HepG2 (cell line): ENCODE measurements around the gene MPP3. TPM values are rescaled to one million over a fixed set of nuclear protein-coding genes. Genes with fewer than 3 reads are reported as not detected.

Experiments used
- ATAC-seq: fragments of 200-7000 bp; cut with Tn5 transposase; 3 replicates; pipeline ENCODE4 v1.9.1; 2020; ENCODE audit warnings: mild to moderate bottlenecking, moderate library complexity
- BruUV-seq: library from RNA; stranded (reverse); fragments of 400-500 nt; replicated peaks from 2 replicates; lab custom pipeline; 2021; lab: Mats Ljungman, UMichigan
- CTCF ChIA-PET: fragments of 300-600 bp; formaldehyde crosslinking; extraction: SDS; loops from one replicate; lab custom pipeline; 2021; ENCODE audit warnings: low total read pairs, inconsistent platforms, low intra/inter-chr PET ratio; lab: Yijun Ruan, JAX
- POLR2A ChIA-PET: fragments of 350-600 bp; sonication (Branson Sonifier 250); formaldehyde crosslinking; loops from one replicate; lab custom pipeline; 2020; ENCODE audit warnings: antibody characterized with exemption, inconsistent platforms; lab: Yijun Ruan, JAX
- DNase-seq: peaks from one replicate; pipeline ENCODE4 v3.0.0-alpha.2; 2015; ENCODE audit warnings: low spot score
- FAIRE-seq: peaks from 3 replicates; lab custom pipeline; 2011; peaks lifted over from hg19 to GRCh38; lab: Jason Lieb, UNC
- H2AFZ ChIP-seq: one replicate; pipeline ENCODE4 v1.6.1; 2011; ENCODE audit warnings: low read length, inconsistent platforms
- H3K27ac ChIP-seq: fragments of 300-600 bp; 3 replicates; pipeline ENCODE4 v1.8.0; 2011; ENCODE audit warnings: mixed run types, mild to moderate bottlenecking, mixed read lengths, low read length, inconsistent platforms; ENCODE audit not compliant: insufficient read depth; ENCODE audit errors: extremely low read length
- H3K27me3 ChIP-seq, 2 experiments: fragments of 200-600 bp in 1 of 2; 2 replicates in 1 of 2; 3 replicates in 1 of 2; pipeline versions ENCODE4 v1.6.0 to v1.8.0; 2011; ENCODE audit warnings: low read length in 2 of 2, mild to moderate bottlenecking in 2 of 2, moderate library complexity in 2 of 2, inconsistent platforms in 1 of 2; ENCODE audit not compliant: insufficient read depth in 2 of 2, control insufficient read depth in 1 of 2
- H3K36me3 ChIP-seq, 2 experiments: fragments of 200-600 bp in 1 of 2; replicated peaks in 1 of 2; 2 replicates in 1 of 2; 3 replicates in 1 of 2; pipeline versions ENCODE4 v1.5.1 to v1.8.0; 2011; ENCODE audit warnings: low read length in 2 of 2, inconsistent platforms in 1 of 2; ENCODE audit not compliant: insufficient read depth in 2 of 2, control insufficient read depth in 1 of 2
- H3K4me1 ChIP-seq: 2 replicates; pipeline ENCODE4 v1.5.1; 2012; ENCODE audit warnings: low read length, inconsistent platforms; ENCODE audit not compliant: insufficient read depth
- H3K4me2 ChIP-seq: 2 replicates; pipeline ENCODE4 v1.6.0; 2011; ENCODE audit warnings: low read depth, low read length, inconsistent platforms
- H3K4me3 ChIP-seq, 3 experiments: fragments of 200-600 bp in 1 of 3; sonication (generic), shearing (Covaris generic) in 1 of 3; replicated peaks in 1 of 3; 2 replicates each; pipeline ENCODE4 v1.5.1; 2011 to 2016; ENCODE audit warnings: low read length in 3 of 3, inconsistent platforms in 2 of 3, low read depth in 2 of 3, mild to moderate bottlenecking in 2 of 3, control low read depth in 1 of 3, mixed read lengths in 1 of 3; ENCODE audit not compliant: insufficient read depth in 1 of 3
- H3K79me2 ChIP-seq: one replicate; pipeline ENCODE4 v1.6.1; 2011; ENCODE audit warnings: low read length, inconsistent platforms; ENCODE audit not compliant: insufficient read depth
- H3K9ac ChIP-seq: 2 replicates; pipeline ENCODE4 v1.6.0; 2011; ENCODE audit warnings: mild to moderate bottlenecking, low read depth, low read length, inconsistent platforms; ENCODE audit not compliant: insufficient read depth
- H3K9me3 ChIP-seq: 2 replicates; pipeline ENCODE4 v1.5.1; 2012; ENCODE audit warnings: mild to moderate bottlenecking, low read length
- H4K20me1 ChIP-seq: 2 replicates; pipeline ENCODE4 v1.6.0; 2011; ENCODE audit warnings: inconsistent platforms, mild to moderate bottlenecking, low read length, moderate library complexity; ENCODE audit not compliant: insufficient read depth
- HDAC6 ChIP-seq: fragments of 200-600 bp; sonication (generic); IDR thresholded peaks from 2 replicates; pipeline ENCODE4 v1.7.0; 2017; ENCODE audit warnings: mild to moderate bottlenecking, antibody characterized with exemption, low read length, low read depth
- HMGXB4 ChIP-seq, 2 experiments: sonication (generic) in 1 of 2; formaldehyde crosslinking in 1 of 2; IDR thresholded peaks; 2 replicates each; pipeline versions ENCODE4 v1.4.0 to v1.6.1; 2018 to 2020; ENCODE audit warnings: missing genetic modification reagents in 2 of 2, borderline replicate concordance in 1 of 2, low read depth in 1 of 2, mild to moderate bottlenecking in 1 of 2, missing biosample characterization in 1 of 2
- HOXA7 ChIP-seq: sonication (generic); formaldehyde crosslinking; IDR thresholded peaks from 2 replicates; pipeline ENCODE4 v1.8.1; 2022; ENCODE audit warnings: mild to moderate bottlenecking, missing genetic modification reagents, moderate library complexity
- JUND ChIP-seq: sonication (generic); formaldehyde crosslinking; IDR thresholded peaks from 2 replicates; pipeline ENCODE4 v1.8.0; 2022; ENCODE audit warnings: mild to moderate bottlenecking, missing genetic modification reagents
- KLF11 ChIP-seq: IDR thresholded peaks from 2 replicates; pipeline ENCODE4 v1.6.1; 2016; ENCODE audit warnings: missing compliant biosample characterization
- NFATC3 ChIP-seq: sonication (generic); formaldehyde crosslinking; IDR thresholded peaks from 2 replicates; pipeline ENCODE4 v1.5.1; 2020; ENCODE audit warnings: mild to moderate bottlenecking, missing genetic modification reagents
- PCBP1 ChIP-seq: fragments of 200-400 bp; formaldehyde crosslinking; IDR thresholded peaks from 2 replicates; pipeline ENCODE4 v1.6.1; 2017; ENCODE audit warnings: mild to moderate bottlenecking, low read depth, low read length, borderline replicate concordance
- PHF20 ChIP-seq: sonication (generic); formaldehyde crosslinking; IDR thresholded peaks from 2 replicates; pipeline ENCODE4 v1.5.0; 2020; ENCODE audit warnings: mild to moderate bottlenecking, missing genetic modification reagents
- TAF15 ChIP-seq: fragments of 200-400 bp; formaldehyde crosslinking; IDR thresholded peaks from one replicate; pipeline ENCODE4 v1.6.1; 2018; ENCODE audit warnings: mild to moderate bottlenecking, low read depth, low read length; ENCODE audit not compliant: poor library complexity, severe bottlenecking
- TSC22D2 ChIP-seq: sonication (generic); formaldehyde crosslinking; IDR thresholded peaks from 2 replicates; pipeline ENCODE4 v1.5.1; 2020; ENCODE audit warnings: missing genetic modification reagents, mild to moderate bottlenecking, borderline replicate concordance
- ZBTB38 ChIP-seq: sonication (generic); formaldehyde crosslinking; IDR thresholded peaks from 2 replicates; pipeline ENCODE4 v1.5.1; 2020; ENCODE audit warnings: mild to moderate bottlenecking, missing genetic modification reagents
- ZNF143 ChIP-seq: sonication (generic); formaldehyde crosslinking; IDR thresholded peaks from 2 replicates; pipeline ENCODE4 v1.4.0; 2020; ENCODE audit warnings: missing genetic modification reagents
- ZNF558 ChIP-seq: sonication (generic); formaldehyde crosslinking; IDR thresholded peaks from 2 replicates; pipeline ENCODE4 v1.9.0; 2022; ENCODE audit warnings: mild to moderate bottlenecking, missing genetic modification reagents, borderline replicate concordance
- ZNF564 ChIP-seq: sonication (generic); formaldehyde crosslinking; IDR thresholded peaks from 2 replicates; pipeline ENCODE4 v1.8.1; 2023; ENCODE audit warnings: mild to moderate bottlenecking, missing genetic modification reagents
- ZNF75D ChIP-seq: sonication (generic); formaldehyde crosslinking; IDR thresholded peaks from 2 replicates; pipeline ENCODE4 v1.8.1; 2023; ENCODE audit warnings: missing genetic modification reagents, mild to moderate bottlenecking, borderline replicate concordance
- WGBS: methylation state at CpG from one replicate; pipeline ENCODE4 v1.1.6; 2017; ENCODE audit warnings: low lambda C conversion rate; 5-methylcytosine and 5-hydroxymethylcytosine counted together
- in situ Hi-C: cut with HindIII; loops from 2 replicates; pipeline ENCODE4 v1.10.0; 2017; ENCODE audit warnings: low pct_unique_long_range_greater_than_20kb; ENCODE audit not compliant: extremely low pct_ligation_motif_present
- intact Hi-C: fragments of 100-400 bp; cut with micrococcal nuclease; formaldehyde crosslinking; loops from one replicate; pipeline ENCODE4 v1.10.0; 2022; ENCODE audit not compliant: unreplicated experiment
- polyA plus RNA-seq, 8 experiments: library from polyadenylated mRNA; depleted of rRNA in 3 of 8; stranded (reverse) in 7 of 8; unstranded in 1 of 8; fragments of >200 nt; fragmentation: Illumina TruSeq in 4 of 8; extraction: Trizol in 4 of 8; gene quantifications; 2 replicates each; pipeline versions ENCODE4 v1.2.1 to v1.2.3, GENCODE V29; 2011 to 2016; ENCODE audit warnings: low read depth in 4 of 8, missing spikeins in 1 of 8, mixed read lengths in 1 of 8; ENCODE audit not compliant: insufficient read depth in 1 of 8
- total RNA-seq, 5 experiments: library from RNA; depleted of rRNA; stranded (reverse); fragments of >200 nt; fragmentation: Illumina TruSeq; extraction: Trizol; gene quantifications; 2 replicates each; pipeline ENCODE4 v1.2.3, GENCODE V29; 2016; ENCODE audit warnings: low read depth in 1 of 5
- TF ChIP-seq, protein P1 (sequence below): sonication (generic); formaldehyde crosslinking; IDR thresholded peaks from 2 replicates; pipeline ENCODE4 v1.9.0; 2022; ENCODE audit warnings: missing genetic modification reagents, mild to moderate bottlenecking, borderline replicate concordance

The MPP3 gene
- total and polyA plus RNA-seq, 2 of the 13 experiments (the other 11 are each of a cell fraction or from before 2014, with no cell fraction given), result 0.91 to 1.8 TPM

GRCh38 chr17:43829738-43830137, 3.2 kb downstream of the MPP3 start:
- in situ Hi-C loops (no loop called here), intact Hi-C loops (no loop called here)
- no peaks in the 10 kb centered on the region; a peak in 1 of 5 replicates for H3K36me3 ChIP-seq
- no peak overlapping the region for H3K4me3 ChIP-seq
- no peaks in the 10 kb centered on the region for H3K9me3 ChIP-seq
- DNase-seq (no peak), ATAC-seq (no peak), FAIRE-seq (no peak)
- WGBS, result 91% methylated on average over 12 of the region's 14 CpGs
- no peak for TF ChIP-seq ZNF564 (CRISPR knock-in tag)
- ChIA-PET CTCF (no interaction called here), POLR2A (no interaction called here)
- no peaks in the 10 kb centered on the region for H3K79me2 ChIP-seq
- H3K9ac ChIP-seq, result no peak overlapping the region
- no peak overlapping the region for H3K4me2 ChIP-seq
- peaks cover 21% of the 10 kb centered on the region for H3K4me1 ChIP-seq
- peaks cover 3 to 35% of the 10 kb centered on the region in 2 experiments; a peak in 4 of 5 replicates for H3K27me3 ChIP-seq
- no peak overlapping the region for H2AFZ ChIP-seq
- BruUV-seq, result no TSS peak
- no peak overlapping the region for H3K27ac ChIP-seq
- no peaks in the 10 kb centered on the region for H4K20me1 ChIP-seq

- DNase-seq (no peak), ATAC-seq (no peak), FAIRE-seq (no peak)
- Histone ChIP-seq H3K27ac (no peak overlapping the region), H3K27me3 (peaks cover 1 to 19% of the 10 kb centered on the region in 2 experiments; a peak in 3 of 5 replicates), H3K9ac (no peak overlapping the region), H3K9me3 (no peaks in the 10 kb centered on the region), H4K20me1 (no peaks in the 10 kb centered on the region), H3K4me2 (no peak overlapping the region), H3K4me1 (peaks cover 13% of the 10 kb centered on the region), H2AFZ (no peak overlapping the region), H3K36me3 (no peaks in the 10 kb centered on the region; a peak in 1 of 5 replicates), H3K4me3 (no peak overlapping the region), H3K79me2 (no peaks in the 10 kb centered on the region)
- in situ Hi-C loops (no loop called here), intact Hi-C loops (no loop called here)
- no TSS peak for BruUV-seq
- 90% methylated on average over 9 of the region's 9 CpGs for WGBS
- POLR2A ChIA-PET, result no interaction called here
- CTCF ChIA-PET, result no interaction called here
- no peak for TF ChIP-seq PHF20 (CRISPR knock-in tag)
- TF ChIP-seq TSC22D2, result no peak
- TF ChIP-seq JUND (CRISPR knock-in tag), result no peak
- TF ChIP-seq ZBTB38, result no peak
- TF ChIP-seq HDAC6, result no peak
- TF ChIP-seq, protein P1, sequence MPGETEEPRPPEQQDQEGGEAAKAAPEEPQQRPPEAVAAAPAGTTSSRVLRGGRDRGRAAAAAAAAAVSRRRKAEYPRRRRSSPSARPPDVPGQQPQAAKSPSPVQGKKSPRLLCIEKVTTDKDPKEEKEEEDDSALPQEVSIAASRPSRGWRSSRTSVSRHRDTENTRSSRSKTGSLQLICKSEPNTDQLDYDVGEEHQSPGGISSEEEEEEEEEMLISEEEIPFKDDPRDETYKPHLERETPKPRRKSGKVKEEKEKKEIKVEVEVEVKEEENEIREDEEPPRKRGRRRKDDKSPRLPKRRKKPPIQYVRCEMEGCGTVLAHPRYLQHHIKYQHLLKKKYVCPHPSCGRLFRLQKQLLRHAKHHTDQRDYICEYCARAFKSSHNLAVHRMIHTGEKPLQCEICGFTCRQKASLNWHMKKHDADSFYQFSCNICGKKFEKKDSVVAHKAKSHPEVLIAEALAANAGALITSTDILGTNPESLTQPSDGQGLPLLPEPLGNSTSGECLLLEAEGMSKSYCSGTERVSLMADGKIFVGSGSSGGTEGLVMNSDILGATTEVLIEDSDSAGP (CRISPR knock-in tag), result no peak
- no peak for TF ChIP-seq HOXA7
- no peak for TF ChIP-seq PCBP1
- TF ChIP-seq TAF15, result no peak
- no peak for TF ChIP-seq ZNF143 (CRISPR knock-in tag)
- TF ChIP-seq ZNF75D, result no peak
- no peak for TF ChIP-seq KLF11 (CRISPR knock-in tag)
- TF ChIP-seq ZNF558 (CRISPR knock-in tag), result no peak
- no peak for TF ChIP-seq HMGXB4 (CRISPR knock-in tag; IDR thresholded peaks at IDR 0.05; ENCODE audit: borderline replicate concordance in 1 of 2, low read depth in 1 of 2)
- TF ChIP-seq NFATC3, result no peak
These were observed 5.3 kb downstream of the MPP3 start for GRCh38 chr17:43827596-43827995.
